Activated CD8-positive, alpha-beta memory T cell treated with anti-CD3 and anti-CD28 coated beads, Interleukin-2, amount 10 ng/mL, durations not matched to agents 7 days and 5 days (primary cell): ENCODE data around the gene TRIM33. TPM values are rescaled to one million over a fixed set of nuclear protein-coding genes. Genes with fewer than 3 reads are reported as not detected.
A peak's percentile ranks its signal among the peaks of the same experiment; 100 is the strongest.

Experiments
- ATAC-seq: fragments of 150-1000 bp; cut with Tn5 transposase; one replicate; pipeline ENCODE4 v1.10.0; 2021; ENCODE audit warnings: moderate library complexity
- CTCF ChIA-PET: fragments of 350-600 bp; sonication (Branson Sonifier 250); formaldehyde crosslinking; loops from one replicate; lab custom pipeline; 2021; ENCODE audit warnings: antibody characterized with exemption; lab: Charles Lee
- DNase-seq: peaks from one replicate; pipeline ENCODE4 v3.0.0-alpha.2; 2020
- H3K27ac Mint-ChIP-seq: one replicate; pipeline ENCODE4 v1.8.0; 2021; ENCODE audit warnings: mild to moderate bottlenecking, mixed read lengths
- H3K27me3 Mint-ChIP-seq: one replicate; pipeline ENCODE4 v1.8.0; 2021; ENCODE audit warnings: mixed read lengths
- H3K36me3 Mint-ChIP-seq: one replicate; pipeline ENCODE4 v1.8.0; 2021; ENCODE audit warnings: mild to moderate bottlenecking, mixed read lengths
- H3K4me1 Mint-ChIP-seq: one replicate; pipeline ENCODE4 v1.8.0; 2021; ENCODE audit warnings: mixed read lengths
- H3K4me3 Mint-ChIP-seq: one replicate; pipeline ENCODE4 v1.8.0; 2021; ENCODE audit warnings: mild to moderate bottlenecking, moderate library complexity, mixed read lengths
- H3K9me3 Mint-ChIP-seq: one replicate; pipeline ENCODE4 v1.8.0; 2022; ENCODE audit warnings: low read depth, mixed read lengths
- total RNA-seq, 2 experiments: library from RNA; stranded (reverse); gene quantifications; one replicate each; pipeline ENCODE4 v1.2.3, GENCODE V29; 2021

TRIM33 gene
- 10 to 100 TPM; 39.0 to 40.1 TPM for total RNA-seq

DNA sequence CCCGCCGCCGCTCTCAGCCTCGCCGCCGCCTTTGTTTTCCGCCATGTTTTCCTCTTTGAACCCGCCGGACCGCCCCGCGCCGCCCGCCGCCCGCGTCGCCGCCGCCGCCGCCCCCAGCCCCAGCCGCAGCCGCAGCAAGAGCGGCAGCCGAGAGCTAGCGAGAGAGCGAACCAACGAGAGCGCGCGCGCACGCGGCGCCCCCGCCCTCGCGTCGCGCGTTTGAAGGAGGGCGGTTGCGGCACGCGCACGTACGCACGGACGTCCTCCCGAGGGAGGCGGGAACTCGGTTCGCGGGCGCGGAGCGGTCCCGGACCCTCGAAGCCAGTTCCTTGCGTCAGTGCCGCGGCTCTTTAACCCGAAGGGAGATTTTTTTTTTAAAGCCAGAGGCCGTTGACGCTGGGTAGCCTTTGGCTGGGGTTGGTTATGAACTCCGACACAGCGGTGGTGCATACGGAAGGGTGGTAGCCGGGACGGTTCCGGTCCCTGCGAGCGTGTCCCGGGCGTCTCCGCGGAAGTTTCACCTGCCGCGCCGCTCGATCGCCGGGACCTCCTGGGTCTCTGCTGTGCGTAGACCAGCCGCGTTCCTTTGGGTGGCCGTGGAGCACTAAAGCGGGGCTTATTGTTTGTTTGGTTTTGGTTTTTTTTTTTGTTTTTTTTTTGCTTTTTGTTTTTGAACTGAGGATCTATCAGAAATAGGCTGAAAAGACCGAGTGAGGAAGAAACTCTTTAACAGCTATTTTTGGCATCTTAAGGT lies at the start of gene TRIM33:
TSS of gene TRIM33 (minus strand) at position 172 of the 754 bp plus-strand sequence. CDS start at position 45, 127 bp downstream.
- Mint-ChIP-seq H3K36me3 (peaks cover 20% of the 10 kb centered on the region), H3K27ac (peak within 1 kb of the TSS; percentile 98), H3K9me3 (no peaks in the 10 kb centered on the region), H3K4me1 (peaks cover 45% of the 10 kb centered on the region), H3K27me3 (no peaks in the 10 kb centered on the region), H3K4me3 (peak within 1 kb of the TSS; percentile 95)
- ATAC-seq (peak; percentile 82), DNase-seq (peak; percentile 93)
- CTCF ChIA-PET: interaction anchor here (0.6 to 2.0 kb wide), 8 partner anchors 11 to 532 kb away, joined by 3 to 5 read pairs (median 3); partner anchors contain the start of gene OLFML3

DNA sequence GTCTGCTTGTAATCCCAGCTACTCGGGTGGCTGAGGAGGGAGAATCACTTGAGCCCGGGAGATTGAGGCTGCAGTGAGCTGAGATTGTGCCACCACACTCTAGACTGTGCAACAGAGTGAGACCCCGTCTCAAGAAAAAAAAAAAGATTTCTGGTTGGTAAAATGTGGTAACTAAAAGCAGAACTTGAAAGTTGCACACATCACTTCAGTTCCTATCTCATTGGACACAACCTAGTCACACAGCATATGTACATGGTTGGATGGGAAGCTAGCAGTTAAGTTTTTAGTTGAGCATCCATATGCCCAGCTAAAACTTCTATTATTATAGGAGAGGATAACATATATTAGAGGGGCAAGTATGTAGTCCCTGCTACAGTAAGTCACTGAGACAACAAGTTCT lies 48.4 kb upstream of the TRIM33 start:
- CTCF ChIA-PET: interaction anchor here (1.1 to 1.9 kb wide), 2 partner anchors 14 to 212 kb away, joined by 3 to 10 read pairs; no protein-coding TSS in a partner anchor
- no peaks in the 10 kb centered on the region for H3K4me1 Mint-ChIP-seq
- H3K36me3 Mint-ChIP-seq: peaks cover 6% of the 10 kb centered on the region
- H3K4me3 Mint-ChIP-seq: no peak overlapping the region
- DNase-seq (no peak), ATAC-seq (no peak)
- no peak overlapping the region for H3K27ac Mint-ChIP-seq
- H3K9me3 Mint-ChIP-seq: no peaks in the 10 kb centered on the region
- no peaks in the 10 kb centered on the region for H3K27me3 Mint-ChIP-seq

DNA sequence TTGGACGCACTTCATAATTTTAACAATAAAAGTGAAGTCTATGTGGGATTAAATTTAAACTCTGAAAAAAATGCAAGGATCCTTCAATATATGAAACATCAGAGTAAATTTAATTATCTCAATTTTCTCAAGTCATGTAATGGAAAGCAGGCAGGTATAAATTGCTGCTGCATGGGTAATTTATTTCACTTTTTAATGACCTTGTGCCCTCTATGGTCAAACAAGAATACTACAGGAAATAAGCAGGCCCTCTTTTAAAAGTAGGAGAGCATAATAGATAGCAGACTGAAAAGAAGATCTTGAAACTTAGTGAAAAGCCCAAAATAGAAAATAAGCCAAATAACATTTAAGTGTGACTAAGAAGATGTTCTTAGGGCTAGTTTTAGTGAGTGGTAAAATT lies 47.5 kb upstream of the TRIM33 start:
- Mint-ChIP-seq H3K27me3 (no peaks in the 10 kb centered on the region), H3K9me3 (no peaks in the 10 kb centered on the region), H3K27ac (no peak overlapping the region), H3K4me1 (no peaks in the 10 kb centered on the region), H3K4me3 (no peak overlapping the region), H3K36me3 (peaks cover 6% of the 10 kb centered on the region)
- ATAC-seq: no peak
- CTCF ChIA-PET: interaction anchor here (0.9 to 1.9 kb wide), 2 partner anchors 212 to 213 kb away, joined by 3 to 10 read pairs; no protein-coding TSS in a partner anchor
- no peak for DNase-seq

DNA sequence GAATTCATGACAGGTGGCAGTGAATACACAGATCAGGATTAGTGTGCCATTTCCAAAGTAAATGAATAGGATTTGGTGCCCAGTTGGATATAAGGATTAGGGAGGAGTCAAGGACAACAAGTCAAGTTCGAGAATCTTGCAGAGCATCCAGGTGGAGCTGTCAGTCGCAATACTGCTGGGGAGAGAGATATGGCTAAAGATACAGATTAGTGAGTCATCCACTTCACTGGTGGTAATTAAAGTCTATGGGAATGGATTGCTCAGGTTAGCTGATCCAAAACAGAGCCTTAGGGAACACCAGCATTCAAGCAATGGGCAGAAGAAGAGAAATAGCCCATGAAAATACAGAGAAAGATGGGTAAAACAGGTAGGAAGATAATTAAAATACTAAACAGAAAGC lies 43.6 kb upstream of the TRIM33 start:
- Mint-ChIP-seq H3K27me3 (no peaks in the 10 kb centered on the region), H3K4me3 (no peak overlapping the region), H3K36me3 (no peaks in the 10 kb centered on the region), H3K4me1 (no peaks in the 10 kb centered on the region), H3K9me3 (no peaks in the 10 kb centered on the region), H3K27ac (no peak overlapping the region)
- DNase-seq (no peak), ATAC-seq (no peak)
- CTCF ChIA-PET: interaction anchor here (1.5 kb wide), 1 partner anchor 208 kb away, joined by 3 read pairs; no protein-coding TSS in a partner anchor

DNA sequence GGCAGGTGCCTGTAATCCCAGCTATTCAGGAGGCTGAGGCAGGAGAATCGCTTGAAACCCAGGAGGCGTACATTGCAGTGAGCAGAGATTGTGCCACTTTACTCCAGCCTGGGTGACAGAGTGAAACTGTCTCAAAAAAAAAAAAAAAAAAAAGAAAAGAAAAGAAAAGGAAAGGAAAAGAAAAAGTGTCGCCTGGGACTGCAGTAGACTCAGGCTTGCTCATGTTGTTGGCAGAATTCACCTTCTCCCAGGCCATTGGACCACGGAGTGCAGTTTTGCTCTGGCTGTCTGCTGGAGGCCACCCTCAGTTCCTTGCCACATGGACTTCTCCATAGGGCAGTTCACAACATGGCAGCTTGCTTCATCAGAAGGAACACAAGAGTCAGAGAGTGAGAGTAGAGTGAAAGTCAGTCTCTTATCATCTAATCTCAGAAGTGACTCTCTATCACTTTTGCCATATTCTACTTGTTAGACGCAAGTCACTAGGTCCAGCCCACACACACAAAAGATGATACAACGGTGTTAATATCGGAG lies 41.2 kb upstream of the TRIM33 start:
- Mint-ChIP-seq H3K27ac (no peak overlapping the region), H3K4me1 (no peaks in the 10 kb centered on the region), H3K9me3 (no peaks in the 10 kb centered on the region), H3K4me3 (no peak overlapping the region), H3K36me3 (no peaks in the 10 kb centered on the region), H3K27me3 (no peaks in the 10 kb centered on the region)
- no peak for ATAC-seq
- no peak for DNase-seq
- CTCF ChIA-PET: interaction anchor here (0.7 kb wide), 1 partner anchor 600 kb away, joined by 3 read pairs; no protein-coding TSS in a partner anchor

DNA sequence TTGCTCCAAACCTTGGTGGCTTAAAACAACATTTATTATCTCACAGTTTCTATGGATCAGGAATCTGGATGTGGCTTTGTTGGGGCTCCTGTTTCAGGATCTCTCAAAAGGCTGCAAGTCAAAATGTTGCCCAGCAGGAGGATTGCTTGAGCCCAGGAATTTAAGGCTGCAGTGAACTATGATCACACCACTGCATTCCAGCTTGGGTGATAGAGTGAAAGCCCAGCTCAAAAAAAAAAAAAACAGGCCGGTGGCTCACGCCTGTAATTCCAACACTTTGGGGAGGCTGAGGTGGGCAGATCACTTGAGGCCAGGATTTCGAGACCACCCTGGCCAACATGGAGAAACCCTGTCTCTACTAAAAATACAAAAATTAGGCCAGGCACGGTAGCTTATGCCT lies 40.4 kb upstream of the TRIM33 start:
- no peak overlapping the region for H3K27ac Mint-ChIP-seq

DNA sequence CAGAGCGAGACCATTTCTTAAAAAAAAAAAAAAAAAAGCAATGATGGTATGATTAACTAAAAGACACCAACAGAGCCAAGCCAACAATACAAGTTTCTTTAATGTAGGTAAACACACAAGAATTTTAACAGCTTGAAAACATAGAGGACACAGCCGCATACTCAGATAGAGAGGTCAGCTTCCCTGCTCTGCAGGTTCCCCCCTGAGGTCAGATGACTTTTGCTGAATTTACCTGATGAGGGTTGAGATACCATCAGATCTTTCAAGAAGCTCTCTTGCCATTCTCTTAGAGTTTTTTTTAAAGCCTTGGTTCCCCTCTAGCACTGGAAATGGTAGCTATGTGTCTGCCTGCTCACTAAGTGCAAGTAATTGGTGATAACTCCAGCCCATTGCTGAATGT lies 39.3 kb upstream of the TRIM33 start:
- no peak overlapping the region for H3K4me3 Mint-ChIP-seq
- no peak overlapping the region for H3K27ac Mint-ChIP-seq
- CTCF ChIA-PET: interaction anchor here (0.7 to 1.1 kb wide), 2 partner anchors 44 to 1754 kb away, joined by 3 to 4 read pairs; no protein-coding TSS in a partner anchor
- DNase-seq (no peak), ATAC-seq (no peak)
- no peaks in the 10 kb centered on the region for H3K9me3 Mint-ChIP-seq
- no peaks in the 10 kb centered on the region for H3K27me3 Mint-ChIP-seq
- H3K36me3 Mint-ChIP-seq: no peaks in the 10 kb centered on the region
- H3K4me1 Mint-ChIP-seq: no peaks in the 10 kb centered on the region

More for the DNA sequence above, 40.4 kb upstream of the TRIM33 start:
- H3K9me3 Mint-ChIP-seq: no peaks in the 10 kb centered on the region
- ATAC-seq: no peak
- no peak overlapping the region for H3K4me3 Mint-ChIP-seq
- DNase-seq: no peak
- CTCF ChIA-PET: interaction anchor here (0.7 kb wide), 1 partner anchor 599 kb away, joined by 3 read pairs; no protein-coding TSS in a partner anchor
- H3K4me1 Mint-ChIP-seq: no peaks in the 10 kb centered on the region
- H3K27me3 Mint-ChIP-seq: no peaks in the 10 kb centered on the region
- no peaks in the 10 kb centered on the region for H3K36me3 Mint-ChIP-seq

DNA sequence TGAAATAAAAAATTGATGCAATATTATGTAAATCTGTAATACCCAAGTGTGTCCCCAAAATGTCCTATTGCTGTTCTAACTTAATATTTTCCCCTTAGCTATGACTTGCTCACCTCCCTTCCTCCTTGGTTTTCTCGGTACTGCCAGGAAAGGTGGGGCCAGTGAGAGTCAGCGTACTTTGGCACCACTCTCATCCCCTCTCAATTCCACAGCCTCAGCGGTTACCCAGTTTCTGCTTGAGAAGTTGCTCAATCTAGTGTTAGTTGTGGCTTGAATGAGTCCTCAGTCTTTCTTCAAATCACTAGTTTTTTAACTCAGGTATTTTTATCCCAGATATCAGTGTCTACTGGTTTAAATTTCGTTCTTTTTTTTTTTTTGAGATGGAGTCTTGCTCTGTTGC lies 38.1 kb upstream of the TRIM33 start:
- DNase-seq: no peak
- Mint-ChIP-seq H3K27me3 (peaks cover 3% of the 10 kb centered on the region), H3K9me3 (no peaks in the 10 kb centered on the region), H3K4me1 (no peaks in the 10 kb centered on the region), H3K27ac (no peak overlapping the region), H3K4me3 (no peak overlapping the region), H3K36me3 (no peaks in the 10 kb centered on the region)
- CTCF ChIA-PET: no interaction called here
- ATAC-seq: no peak

DNA sequence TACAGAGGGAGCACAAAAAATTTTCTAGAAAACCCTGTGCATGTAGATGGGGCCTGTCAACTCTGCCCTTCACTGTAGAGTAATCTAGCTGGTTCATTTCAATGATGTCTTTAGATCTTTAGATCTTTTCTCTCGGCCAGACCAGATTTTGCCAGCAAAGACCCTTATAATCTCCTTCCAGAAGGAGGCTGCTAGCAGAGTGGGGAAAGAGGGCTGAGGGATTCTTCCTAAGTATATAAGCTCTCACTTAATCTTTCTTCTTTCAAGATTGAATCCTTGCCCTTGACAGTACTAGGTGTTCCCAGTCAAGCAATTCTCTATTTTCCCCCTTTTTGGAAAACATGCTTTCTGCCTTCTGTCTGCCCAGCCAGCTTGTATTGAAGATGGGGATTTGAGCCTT lies 36.1 kb upstream of the TRIM33 start:
- Mint-ChIP-seq H3K9me3 (no peaks in the 10 kb centered on the region), H3K27me3 (peaks cover 3% of the 10 kb centered on the region), H3K27ac (no peak overlapping the region), H3K4me3 (no peak overlapping the region), H3K36me3 (no peaks in the 10 kb centered on the region), H3K4me1 (no peaks in the 10 kb centered on the region)
- ATAC-seq (no peak), DNase-seq (no peak)
- CTCF ChIA-PET: no interaction called here

DNA sequence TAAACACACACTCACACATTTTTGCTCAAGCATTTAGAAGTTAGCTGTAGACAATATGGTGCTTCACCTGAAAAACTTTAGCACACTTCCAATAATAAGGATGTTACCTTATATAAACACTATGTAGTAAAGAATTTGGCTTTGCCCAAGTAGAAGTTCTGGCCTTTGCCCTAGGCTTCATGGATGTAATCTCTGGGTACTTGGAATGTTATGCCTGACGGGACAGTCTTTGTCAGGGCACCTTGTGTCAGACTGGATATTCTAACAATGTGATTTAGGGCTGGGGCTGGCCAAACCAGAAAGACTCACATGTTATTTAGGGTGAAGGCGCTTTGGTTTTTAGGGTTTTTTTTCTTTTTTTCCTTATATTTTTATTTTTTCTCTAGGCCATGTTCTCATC lies 34.8 kb upstream of the TRIM33 start:
- no peaks in the 10 kb centered on the region for H3K9me3 Mint-ChIP-seq
- no peaks in the 10 kb centered on the region for H3K36me3 Mint-ChIP-seq
- H3K4me3 Mint-ChIP-seq: no peak overlapping the region
- H3K27me3 Mint-ChIP-seq: peaks cover 3% of the 10 kb centered on the region
- DNase-seq (no peak), ATAC-seq (no peak)
- no peak overlapping the region for H3K27ac Mint-ChIP-seq
- H3K4me1 Mint-ChIP-seq: no peaks in the 10 kb centered on the region
- CTCF ChIA-PET: no interaction called here

DNA sequence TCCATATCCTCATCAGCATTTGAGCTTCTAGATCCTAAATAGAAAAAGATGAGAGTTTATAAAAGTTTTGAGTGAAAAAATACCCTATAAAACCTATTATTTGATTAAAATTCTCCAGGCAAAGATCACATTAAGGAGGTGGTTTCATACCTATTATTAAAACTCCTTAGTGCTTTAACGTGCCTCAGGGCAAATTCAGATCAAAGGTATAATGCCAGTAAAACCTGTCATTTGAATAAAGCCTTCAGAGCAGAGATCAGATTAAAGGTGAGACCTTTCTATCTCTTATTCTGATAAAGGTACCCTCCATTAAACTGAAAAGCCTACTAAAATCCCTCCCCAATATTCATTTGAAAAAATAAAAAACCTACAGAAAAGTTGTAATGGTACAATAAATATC lies 34.3 kb upstream of the TRIM33 start:
- DNase-seq (no peak), ATAC-seq (no peak)
- no peaks in the 10 kb centered on the region for H3K9me3 Mint-ChIP-seq
- CTCF ChIA-PET: no interaction called here
- no peaks in the 10 kb centered on the region for H3K4me1 Mint-ChIP-seq
- no peak overlapping the region for H3K27ac Mint-ChIP-seq
- H3K4me3 Mint-ChIP-seq: no peak overlapping the region
- no peaks in the 10 kb centered on the region for H3K36me3 Mint-ChIP-seq
- H3K27me3 Mint-ChIP-seq: peaks cover 3% of the 10 kb centered on the region

DNA sequence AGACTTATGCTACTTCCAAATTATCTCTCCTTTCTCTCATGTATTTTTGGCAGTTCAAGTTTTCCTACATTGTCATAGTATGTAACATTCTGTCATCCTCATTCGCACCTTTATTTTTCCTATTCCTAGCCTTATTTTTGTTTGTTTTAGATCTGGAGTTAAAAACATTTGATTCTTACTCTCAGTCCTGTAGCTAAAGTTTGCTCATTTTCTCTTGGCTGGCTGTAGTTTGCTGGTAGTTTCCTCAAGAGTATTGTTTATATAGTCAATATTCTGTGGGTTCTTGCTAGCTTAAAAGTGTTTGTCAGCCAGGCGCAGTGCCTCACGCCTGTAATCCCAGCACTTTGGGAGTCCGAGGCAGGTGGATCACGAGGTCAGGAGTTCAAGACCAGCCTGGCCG lies 29.8 kb upstream of the TRIM33 start:
- Mint-ChIP-seq H3K4me1 (no peaks in the 10 kb centered on the region), H3K4me3 (no peak overlapping the region), H3K36me3 (no peaks in the 10 kb centered on the region), H3K9me3 (no peaks in the 10 kb centered on the region), H3K27ac (no peak overlapping the region), H3K27me3 (peaks cover 3% of the 10 kb centered on the region)
- ATAC-seq: no peak
- DNase-seq: no peak
- CTCF ChIA-PET: no interaction called here

DNA sequence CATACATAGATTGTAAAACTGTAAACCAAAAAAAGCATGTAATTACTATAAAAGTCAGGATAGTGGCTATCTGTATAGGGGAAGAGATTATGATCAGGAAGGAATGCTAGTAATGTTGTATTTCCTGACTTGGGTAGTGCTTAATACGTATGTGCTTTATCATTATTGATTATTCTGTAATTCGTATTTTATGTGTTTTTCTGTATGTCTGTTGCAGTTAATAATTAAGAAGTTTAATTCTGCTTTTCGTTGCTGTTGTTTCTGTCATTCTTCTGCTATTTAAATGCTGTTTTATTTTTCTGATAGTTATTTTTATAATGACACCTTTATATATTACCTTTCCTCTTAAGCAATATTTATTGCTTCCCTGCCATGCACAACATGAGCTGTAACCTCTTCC lies 29.3 kb upstream of the TRIM33 start:
- no peak overlapping the region for H3K27ac Mint-ChIP-seq
- CTCF ChIA-PET: no interaction called here
- no peak for ATAC-seq
- no peak for DNase-seq
- H3K9me3 Mint-ChIP-seq: no peaks in the 10 kb centered on the region
- H3K4me3 Mint-ChIP-seq: no peak overlapping the region
- no peaks in the 10 kb centered on the region for H3K36me3 Mint-ChIP-seq
- no peaks in the 10 kb centered on the region for H3K4me1 Mint-ChIP-seq
- peaks cover 3% of the 10 kb centered on the region for H3K27me3 Mint-ChIP-seq

DNA sequence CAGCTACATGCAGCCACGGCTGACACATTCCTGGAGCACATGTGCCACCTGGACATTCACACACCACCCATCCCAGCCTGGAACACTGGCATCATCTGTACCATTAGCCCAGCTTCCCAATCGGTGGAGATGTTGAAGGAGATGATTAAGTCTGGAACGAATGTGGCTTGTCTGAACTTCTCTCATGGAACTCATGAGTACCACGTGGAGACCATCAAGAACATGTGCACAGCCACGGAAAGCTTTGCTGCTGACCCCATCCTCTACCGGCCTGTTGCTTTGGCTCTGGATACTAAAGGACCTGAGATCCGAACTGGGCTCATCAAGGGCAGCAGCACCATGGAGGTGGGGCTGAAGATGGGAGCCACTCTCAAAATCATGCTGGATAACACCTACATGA lies 25.0 kb upstream of the TRIM33 start:
- no peak overlapping the region for H3K27ac Mint-ChIP-seq
- ATAC-seq (no peak), DNase-seq (no peak)
- H3K4me1 Mint-ChIP-seq: no peaks in the 10 kb centered on the region
- no peaks in the 10 kb centered on the region for H3K36me3 Mint-ChIP-seq
- CTCF ChIA-PET: no interaction called here
- H3K27me3 Mint-ChIP-seq: no peaks in the 10 kb centered on the region
- no peak overlapping the region for H3K4me3 Mint-ChIP-seq
- no peaks in the 10 kb centered on the region for H3K9me3 Mint-ChIP-seq
